Tibial nerve (tissue), 4 donors: ENCODE results near the gene CAMK1D. TPM values are rescaled to one million over a fixed set of nuclear protein-coding genes. Genes with fewer than 3 reads are reported as not detected.

ENCODE experiments used
- DNase-seq, 2 donors: peaks; one replicate each; pipeline ENCODE4 v3.0.0-alpha.2; 2019; ENCODE audit warnings: low spot score in 2 of 2
- H3K27ac ChIP-seq, 4 donors: fragments of 200-600 bp; sonication (generic) in 3 of 4; one replicate each; pipeline ENCODE4 v1.5.1; 2017 to 2019; ENCODE audit warnings: mild to moderate bottlenecking in 1 of 4
- H3K27me3 ChIP-seq, 2 donors: fragments of 200-600 bp; sonication (generic) in 1 of 2; one replicate each; pipeline versions ENCODE4 v1.5.1 to v1.6.0; 2017 to 2019
- H3K36me3 ChIP-seq, 3 donors: fragments of 200-600 bp; sonication (generic); one replicate each; pipeline ENCODE4 v1.5.1; 2018 to 2019
- H3K4me1 ChIP-seq, 4 donors: fragments of 200-600 bp; sonication (generic) in 3 of 4; one replicate each; pipeline ENCODE4 v1.5.1; 2017 to 2019
- H3K4me3 ChIP-seq, 4 donors: fragments of 200-600 bp; sonication (generic) in 3 of 4; one replicate each; pipeline ENCODE4 v1.5.1; 2017 to 2019; ENCODE audit warnings: mild to moderate bottlenecking in 1 of 4, moderate library complexity in 1 of 4
- H3K9me3 ChIP-seq, 4 donors: fragments of 200-600 bp; sonication (generic) in 3 of 4; one replicate each; pipeline ENCODE4 v1.5.1; 2017 to 2019
- EP300 ChIP-seq, 2 donors: sonication (generic); formaldehyde crosslinking; IDR thresholded peaks; one replicate each; pipeline ENCODE4 v1.6.1; 2017; ENCODE audit warnings: antibody characterized with exemption in 2 of 2, mild to moderate bottlenecking in 1 of 2
- POLR2A ChIP-seq, 2 donors: fragments of 450-650 bp; IDR thresholded peaks; one replicate each; pipeline ENCODE4 v1.6.1; 2017; ENCODE audit warnings: antibody characterized with exemption in 2 of 2, mild to moderate bottlenecking in 2 of 2, moderate library complexity in 2 of 2
- WGBS, 2 donors: methylation state at CpG; one replicate each; pipeline ENCODE4 v1.1.5; 2018; 5-methylcytosine and 5-hydroxymethylcytosine counted together
- total RNA-seq, 4 donors: library from RNA; depleted of rRNA; stranded (reverse); fragments of >200 nt; gene quantifications; one replicate each; pipeline ENCODE4 v1.1.0, GENCODE V29; 2016
- TF ChIP-seq, protein P1 (sequence below), 5 experiments: fragments of 200-600 bp in 3 of 5; fragments of 450-650 bp in 2 of 5; sonication (generic) in 3 of 5; IDR thresholded peaks; one replicate each; pipeline ENCODE4 v1.5.1; 2016 to 2019; ENCODE audit warnings: antibody characterized with exemption in 5 of 5, mild to moderate bottlenecking in 3 of 5, moderate library complexity in 2 of 5

The CAMK1D gene
- total RNA-seq, 4 donors from 2014 or later = 6.9 to 20.5 (median 17.2) TPM

GRCh38 chr10:12605580-12606405 is 256.4 kb downstream of the CAMK1D start:
- Histone ChIP-seq H3K27me3 (no peaks in the 10 kb centered on the region), H3K9me3 (no peaks in the 10 kb centered on the region), H3K27ac (peak overlapping the region in 3 of 4 donors; percentile 13 to 65 (median 57)), H3K36me3 (no peaks in the 10 kb centered on the region), H3K4me1 (peaks cover 0 to 13% (median 2%) of the 10 kb centered on the region in 4 donors), H3K4me3 (peak overlapping the region in 2 of 4 donors; percentile 22 to 35)
- peak; percentile 24 to 76 for DNase-seq
- WGBS, 2 donors = 49 to 61% methylated on average over 25 to 27 of the region's 27 CpGs
- TF ChIP-seq EP300 (IDR thresholded peaks at IDR 0.05) = peak in 1 of 2 donors; percentile 63
- TF ChIP-seq POLR2A (IDR thresholded peaks at IDR 0.05) = no peak
- TF ChIP-seq, protein P1, sequence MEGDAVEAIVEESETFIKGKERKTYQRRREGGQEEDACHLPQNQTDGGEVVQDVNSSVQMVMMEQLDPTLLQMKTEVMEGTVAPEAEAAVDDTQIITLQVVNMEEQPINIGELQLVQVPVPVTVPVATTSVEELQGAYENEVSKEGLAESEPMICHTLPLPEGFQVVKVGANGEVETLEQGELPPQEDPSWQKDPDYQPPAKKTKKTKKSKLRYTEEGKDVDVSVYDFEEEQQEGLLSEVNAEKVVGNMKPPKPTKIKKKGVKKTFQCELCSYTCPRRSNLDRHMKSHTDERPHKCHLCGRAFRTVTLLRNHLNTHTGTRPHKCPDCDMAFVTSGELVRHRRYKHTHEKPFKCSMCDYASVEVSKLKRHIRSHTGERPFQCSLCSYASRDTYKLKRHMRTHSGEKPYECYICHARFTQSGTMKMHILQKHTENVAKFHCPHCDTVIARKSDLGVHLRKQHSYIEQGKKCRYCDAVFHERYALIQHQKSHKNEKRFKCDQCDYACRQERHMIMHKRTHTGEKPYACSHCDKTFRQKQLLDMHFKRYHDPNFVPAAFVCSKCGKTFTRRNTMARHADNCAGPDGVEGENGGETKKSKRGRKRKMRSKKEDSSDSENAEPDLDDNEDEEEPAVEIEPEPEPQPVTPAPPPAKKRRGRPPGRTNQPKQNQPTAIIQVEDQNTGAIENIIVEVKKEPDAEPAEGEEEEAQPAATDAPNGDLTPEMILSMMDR (IDR thresholded peaks at IDR 0.05) = no peak

DNA sequence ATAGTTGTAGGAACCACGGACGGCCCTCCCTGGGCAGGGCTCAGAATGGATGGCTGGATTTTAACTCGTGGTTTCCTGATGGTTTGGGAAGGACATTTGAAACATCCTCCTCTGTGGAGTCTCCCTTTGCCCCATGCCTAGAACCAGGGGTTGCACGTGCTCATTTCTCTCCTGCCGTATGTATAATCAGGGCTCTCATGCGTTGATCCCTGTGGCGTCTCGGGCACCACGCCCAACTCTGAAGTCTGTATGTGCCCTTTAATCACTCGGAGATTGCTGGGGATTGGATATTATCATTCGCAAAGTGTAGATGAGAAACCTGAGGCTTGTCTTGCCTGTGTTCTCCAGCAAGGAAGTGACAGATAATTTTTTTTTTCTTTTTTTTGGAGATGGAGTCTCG is 257.1 kb downstream of the CAMK1D start:
- Histone ChIP-seq H3K9me3 (no peaks in the 10 kb centered on the region), H3K4me1 (peaks cover 0 to 13% (median 2%) of the 10 kb centered on the region in 4 donors), H3K27ac (peak overlapping the region in 2 of 4 donors; percentile 13 to 57), H3K36me3 (no peaks in the 10 kb centered on the region), H3K4me3 (peak overlapping the region in 1 of 4 donors; percentile 35), H3K27me3 (no peaks in the 10 kb centered on the region)
- WGBS, 2 donors = 87 to 90% methylated on average over 12 of the region's 12 CpGs
- DNase-seq = no peak
- TF ChIP-seq, protein P1 (IDR thresholded peaks at IDR 0.05) = no peak
- TF ChIP-seq POLR2A (IDR thresholded peaks at IDR 0.05) (no peak), EP300 (IDR thresholded peaks at IDR 0.05) (no peak)

DNA sequence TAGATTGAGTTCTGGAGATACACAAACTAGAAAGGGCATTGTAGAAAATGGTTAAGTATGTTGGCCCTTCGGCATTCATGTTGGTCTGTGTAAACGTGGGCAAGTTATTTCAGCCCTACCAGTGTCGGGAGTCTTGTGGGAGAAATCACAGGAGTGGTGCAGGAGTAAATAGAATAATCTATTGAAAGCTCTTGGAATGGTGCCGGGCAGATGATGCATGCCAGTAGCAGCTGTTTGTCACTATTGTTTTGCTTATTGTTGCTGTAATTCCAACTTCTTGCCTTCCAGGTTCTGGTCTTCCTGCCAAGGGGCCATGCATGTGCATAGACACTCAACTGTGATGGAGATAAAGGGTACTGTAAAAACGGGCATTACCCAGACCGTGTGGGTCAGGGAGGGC is 259.4 kb downstream of the CAMK1D start:
- no peaks in the 10 kb centered on the region for H3K36me3 ChIP-seq
- no peak for DNase-seq
- 57 to 63% methylated on average over 6 of the region's 6 CpGs for WGBS, 2 donors

GRCh38 chr10:12609435-12609834 is 260.1 kb downstream of the CAMK1D start:
- WGBS, 2 donors = 90 to 93% methylated on average over 7 of the region's 7 CpGs
- TF ChIP-seq POLR2A (IDR thresholded peaks at IDR 0.05) (no peak), EP300 (IDR thresholded peaks at IDR 0.05) (no peak)
- TF ChIP-seq, protein P1 (IDR thresholded peaks at IDR 0.05) = no peak
- no peak for DNase-seq
- Histone ChIP-seq H3K9me3 (no peaks in the 10 kb centered on the region), H3K27me3 (no peaks in the 10 kb centered on the region), H3K27ac (no peak overlapping the region), H3K36me3 (no peaks in the 10 kb centered on the region), H3K4me1 (peaks cover 0 to 13% (median 2%) of the 10 kb centered on the region in 4 donors), H3K4me3 (no peak overlapping the region)

More for the DNA sequence above, 259.4 kb downstream of the CAMK1D start:
- Histone ChIP-seq H3K4me3 (no peak overlapping the region), H3K9me3 (no peaks in the 10 kb centered on the region), H3K27me3 (no peaks in the 10 kb centered on the region), H3K27ac (no peak overlapping the region), H3K4me1 (peaks cover 0 to 13% (median 2%) of the 10 kb centered on the region in 4 donors)
- TF ChIP-seq, protein P1 (IDR thresholded peaks at IDR 0.05) = no peak
- TF ChIP-seq EP300 (IDR thresholded peaks at IDR 0.05) (no peak), POLR2A (IDR thresholded peaks at IDR 0.05) (no peak)

DNA sequence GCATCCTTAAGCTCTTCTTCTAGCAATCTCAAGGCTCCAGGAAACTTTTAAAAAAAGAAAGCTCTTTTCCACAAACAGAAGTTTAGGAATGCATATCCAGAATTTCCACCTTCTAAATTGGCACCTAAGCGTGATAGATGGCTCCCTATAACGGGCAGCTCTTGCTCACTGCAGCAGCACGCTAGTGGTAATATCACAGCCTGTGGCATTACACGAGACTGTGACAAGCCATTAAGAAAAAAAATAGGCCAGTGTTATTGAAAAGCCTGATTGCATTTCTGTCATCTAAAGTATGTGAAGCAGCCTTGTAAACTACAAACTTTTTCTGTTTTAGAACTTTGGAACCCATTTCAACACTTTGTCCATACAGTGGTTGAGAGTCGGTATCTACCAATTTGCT is 263.8 kb downstream of the CAMK1D start:
- Histone ChIP-seq H3K36me3 (no peaks in the 10 kb centered on the region), H3K27me3 (no peaks in the 10 kb centered on the region), H3K9me3 (no peaks in the 10 kb centered on the region), H3K4me1 (no peaks in the 10 kb centered on the region), H3K27ac (no peak overlapping the region), H3K4me3 (no peak overlapping the region)
- no peak for DNase-seq
- no peak for TF ChIP-seq POLR2A (IDR thresholded peaks at IDR 0.05)
- no peak for TF ChIP-seq EP300 (IDR thresholded peaks at IDR 0.05)
- TF ChIP-seq, protein P1 (IDR thresholded peaks at IDR 0.05) = no peak
- 73 to 85% methylated on average over 5 of the region's 5 CpGs for WGBS, 2 donors
